Activated B cell treated with CpG ODN at 0.5 μM for 24 hours (primary cell): Measurements from ENCODE around the gene RASL10A. TPM values are rescaled to one million over a fixed set of nuclear protein-coding genes. Genes with fewer than 3 reads are reported as not detected.

ENCODE experiments used
- ATAC-seq: fragments of 200-7000 bp; cut with Tn5 transposase; one replicate; pipeline ENCODE4 v1.10.0; 2021; ENCODE audit warnings: low read depth, mild to moderate bottlenecking, moderate library complexity
- CTCF ChIA-PET: fragments of 350-600 bp; sonication (Branson Sonifier 250); formaldehyde crosslinking; loops from one replicate; lab custom pipeline; 2021; ENCODE audit warnings: antibody characterized with exemption; lab: Charles Lee
- POLR2A ChIA-PET: fragments of 350-600 bp; sonication (Branson Sonifier 250); formaldehyde crosslinking; loops from one replicate; lab custom pipeline; 2021; ENCODE audit warnings: antibody characterized with exemption; lab: Charles Lee
- DNase-seq: peaks from one replicate; pipeline ENCODE4 v3.0.0; 2022
- H3K27ac Mint-ChIP-seq: one replicate; pipeline ENCODE4 v1.8.0; 2020; ENCODE audit warnings: mixed read lengths
- H3K27me3 Mint-ChIP-seq: one replicate; pipeline ENCODE4 v1.8.0; 2021; ENCODE audit warnings: mixed read lengths
- H3K36me3 Mint-ChIP-seq: one replicate; pipeline ENCODE4 v1.8.0; 2021; ENCODE audit warnings: low read depth, mixed read lengths
- H3K4me1 Mint-ChIP-seq: one replicate; pipeline ENCODE4 v1.8.0; 2021; ENCODE audit warnings: mixed read lengths
- H3K4me3 Mint-ChIP-seq: one replicate; pipeline ENCODE4 v1.8.0; 2020; ENCODE audit warnings: mild to moderate bottlenecking, mixed read lengths
- H3K9me3 Mint-ChIP-seq: one replicate; pipeline ENCODE4 v1.8.0; 2020; ENCODE audit warnings: mixed read lengths
- CTCF ChIP-seq: fragments of 200-600 bp; IDR thresholded peaks from one replicate; pipeline ENCODE4 v1.8.0; 2022; ENCODE audit warnings: antibody characterized with exemption, mild to moderate bottlenecking
- intact Hi-C: fragments of 100-400 bp; cut with micrococcal nuclease; formaldehyde crosslinking; loops from one replicate; pipeline ENCODE4 v1.15.1; 2024
- total RNA-seq: library from RNA; stranded (reverse); gene quantifications from 2 replicates; pipeline ENCODE4 v1.2.3, GENCODE V29; 2022

Gene RASL10A
- total RNA-seq, 1 donor from 2014 or later = 1.0 TPM

GRCh38 chr22:29268511-29269229 lies 46.8 kb downstream of the RASL10A start:
- intact Hi-C loops = loop anchor here (1.0 to 10.0 kb wide), 8 partner anchors 101 to 1354 kb away; partner anchors contain the start of genes AP1B1, CHEK2, HSCB and KREMEN1
- Mint-ChIP-seq H3K4me1 (peaks cover 64% of the 10 kb centered on the region), H3K27me3 (no peaks in the 10 kb centered on the region), H3K27ac (peak overlapping the region; percentile 100), H3K9me3 (no peaks in the 10 kb centered on the region), H3K4me3 (peak overlapping the region; percentile 96), H3K36me3 (peaks cover 59% of the 10 kb centered on the region)
- TF ChIP-seq CTCF = no peak
- DNase-seq (no peak), ATAC-seq (peak; percentile 25)
- POLR2A ChIA-PET = interaction anchor here (0.6 to 1.7 kb wide), 3 partner anchors 8 to 469 kb away, joined by 3 to 6 read pairs (median 4); no protein-coding TSS in a partner anchor
- CTCF ChIA-PET = no interaction called here

GRCh38 chr22:29267858-29268510 lies 47.5 kb downstream of the RASL10A start, which contains the start of the genes EWSR1 and RHBDD3:
EWSR1 (plus strand) TSS chr22:29268268; CDS start chr22:29268337, 69 bp downstream.
RHBDD3 (minus strand) TSS chr22:29267981; CDS start chr22:29265626, 2,355 bp downstream.
- ChIA-PET CTCF (no interaction called here), POLR2A (interaction anchor here (0.6 to 1.7 kb wide), 4 partner anchors 9 to 468 kb away, joined by 3 to 6 read pairs (median 4); no protein-coding TSS in a partner anchor)
- peaks cover 58% of the 10 kb centered on the region for H3K4me1 Mint-ChIP-seq
- H3K9me3 Mint-ChIP-seq = no peaks in the 10 kb centered on the region
- intact Hi-C loops = loop anchor here (1.0 to 10.0 kb wide), 9 partner anchors 23 to 1353 kb away; partner anchors contain the start of genes AP1B1, CHEK2, HSCB and KREMEN1
- H3K27ac Mint-ChIP-seq = peak within 1 kb of the TSS; percentile 100
- H3K4me3 Mint-ChIP-seq = peak within 1 kb of the TSS; percentile 96
- ATAC-seq = peak; percentile 86
- H3K27me3 Mint-ChIP-seq = no peaks in the 10 kb centered on the region
- TF ChIP-seq CTCF = no peak
- peaks cover 52% of the 10 kb centered on the region for H3K36me3 Mint-ChIP-seq
- DNase-seq = peak; percentile 99

- ATAC-seq = no peak
- H3K4me3 Mint-ChIP-seq = peak overlapping the region; percentile 96
These were observed 48.0 kb downstream of the RASL10A start for GRCh38 chr22:29267462-29267857.

GRCh38 chr22:29266564-29267461 lies 48.7 kb downstream of the RASL10A start:
- Mint-ChIP-seq H3K27me3 (no peaks in the 10 kb centered on the region), H3K36me3 (peaks cover 40% of the 10 kb centered on the region), H3K4me3 (peak overlapping the region; percentile 96), H3K27ac (peak overlapping the region; percentile 100), H3K4me1 (peaks cover 47% of the 10 kb centered on the region), H3K9me3 (no peaks in the 10 kb centered on the region)
- no peak for TF ChIP-seq CTCF
- ATAC-seq = no peak
- intact Hi-C loops = loop anchor here (1.0 to 10.0 kb wide), 6 partner anchors 22 to 1352 kb away; partner anchors contain the start of genes CHEK2, HSCB, KREMEN1 and PITPNB
- ChIA-PET POLR2A (interaction anchor here (0.6 kb wide), 1 partner anchor 306 kb away, joined by 3 read pairs; no protein-coding TSS in a partner anchor), CTCF (interaction anchor here (1.6 kb wide), 1 partner anchor 21 kb away, joined by 4 read pairs; no protein-coding TSS in a partner anchor)
- DNase-seq = no peak

More at GRCh38 chr22:29267462-29267857, 48.0 kb downstream of the RASL10A start:
- DNase-seq = no peak
- no peaks in the 10 kb centered on the region for H3K9me3 Mint-ChIP-seq
- intact Hi-C loops = loop anchor here (1.0 to 10.0 kb wide), 6 partner anchors 22 to 1353 kb away; partner anchors contain the start of genes CHEK2, HSCB, KREMEN1 and PITPNB
- POLR2A ChIA-PET = interaction anchor here (0.6 to 1.7 kb wide), 2 partner anchors 118 to 306 kb away, joined by 3 to 6 read pairs; no protein-coding TSS in a partner anchor
- H3K27ac Mint-ChIP-seq = peak overlapping the region; percentile 100
- H3K27me3 Mint-ChIP-seq = no peaks in the 10 kb centered on the region
- TF ChIP-seq CTCF = no peak
- CTCF ChIA-PET = interaction anchor here (1.6 kb wide), 1 partner anchor 22 kb away, joined by 4 read pairs; no protein-coding TSS in a partner anchor
- H3K36me3 Mint-ChIP-seq = peaks cover 47% of the 10 kb centered on the region
- H3K4me1 Mint-ChIP-seq = peaks cover 53% of the 10 kb centered on the region
